Pons (tissue), 1 donor: ENCODE measurements around the gene NPAS3.
A peak's percentile ranks its signal among the peaks of the same experiment; 100 is the strongest.
"Not testable (repeated sequence)": the region's sequence is repeated elsewhere in the genome, so short reads cannot be mapped to it uniquely, and the experiment has no call there.

Source experiments
- DNase-seq: peaks from one replicate; pipeline ENCODE4 v3.0.0-alpha.2; 2016; ENCODE audit warnings: low spot score

NPAS3 gene

GRCh38 chr14:33070475-33070874, 131.8 kb downstream of the NPAS3 start:
- peak; percentile 79 for DNase-seq

GRCh38 chr14:33073023-33073422, 134.3 kb downstream of the NPAS3 start:
- no peak for DNase-seq

GRCh38 chr14:33081259-33081658, 142.6 kb downstream of the NPAS3 start:
- DNase-seq, result no peak

- no peak for DNase-seq
Measured at GRCh38 chr14:33085799-33086198, 147.1 kb downstream of the NPAS3 start.

GRCh38 chr14:33088274-33088673, 149.6 kb downstream of the NPAS3 start:
- not testable (repeated sequence) for DNase-seq

GRCh38 chr14:33098016-33098415, 159.3 kb downstream of the NPAS3 start:
- DNase-seq, result no peak

GRCh38 chr14:33103489-33103888, 164.8 kb downstream of the NPAS3 start:
- DNase-seq, result no peak

- no peak for DNase-seq
Measured at GRCh38 chr14:33103966-33104365, 165.3 kb downstream of the NPAS3 start.

- DNase-seq, result no peak
Measured at GRCh38 chr14:33110737-33111443, 172.2 kb downstream of the NPAS3 start.

- DNase-seq, result no peak
Measured at GRCh38 chr14:33114331-33114730, 175.7 kb downstream of the NPAS3 start.

- no peak for DNase-seq
Measured at GRCh38 chr14:33118668-33119067, 180.0 kb downstream of the NPAS3 start.

- no peak for DNase-seq
Measured at GRCh38 chr14:33120341-33120740, 181.7 kb downstream of the NPAS3 start.

GRCh38 chr14:33120966-33121365, 182.3 kb downstream of the NPAS3 start:
- no peak for DNase-seq

GRCh38 chr14:33123281-33123680, 184.6 kb downstream of the NPAS3 start:
- DNase-seq, result no peak

GRCh38 chr14:33126433-33126832, 187.8 kb downstream of the NPAS3 start:
- no peak for DNase-seq

- no peak for DNase-seq
Measured at GRCh38 chr14:33127531-33127930, 188.9 kb downstream of the NPAS3 start.

- no peak for DNase-seq
Measured at GRCh38 chr14:33131801-33132200, 193.1 kb downstream of the NPAS3 start.

- DNase-seq, result no peak
Measured at GRCh38 chr14:33134162-33134561, 195.5 kb downstream of the NPAS3 start.

GRCh38 chr14:33134975-33135374, 196.3 kb downstream of the NPAS3 start:
- no peak for DNase-seq

- DNase-seq, result no peak
Measured at GRCh38 chr14:33150666-33151428, 212.2 kb downstream of the NPAS3 start.

GRCh38 chr14:33163109-33163508, 224.4 kb downstream of the NPAS3 start:
- no peak for DNase-seq

GRCh38 chr14:33163600-33163999, 224.9 kb downstream of the NPAS3 start:
- DNase-seq, result no peak

GRCh38 chr14:33165144-33165925, 226.7 kb downstream of the NPAS3 start:
- peak; percentile 53 for DNase-seq
